ENCODE measurements around the gene LACTBL1. TPM values are rescaled to one million over a fixed set of nuclear protein-coding genes. Genes with fewer than 3 reads are reported as not detected.

LACTBL1 gene
- total and polyA plus RNA-seq, 2 of the 8 experiments (the other 6 are each of a cell fraction or from before 2014, with no cell fraction given): not detected

GRCh38 chr1:22919341-22920025 is 53.2 kb downstream of the LACTBL1 start:
- H3K23me2 ChIP-seq (ENCODE audit: low read depth, low read length): no peaks in the 10 kb centered on the region
- H3K4me1 ChIP-seq (replicated peaks in 1 of 4; ENCODE audit: control insufficient read depth in 3 of 4, insufficient read depth in 4 of 4, low read length in 3 of 4): peaks cover 0 to 3% (median 0%) of the 10 kb centered on the region in 4 experiments; a peak in 2 of 7 replicates
- no peak overlapping the region for H4K5ac ChIP-seq (ENCODE audit: insufficient read length, low read depth, low read length)
- H3K27me3 ChIP-seq (replicated peaks in 1 of 4; ENCODE audit: control insufficient read depth in 3 of 4, extremely low read depth in 1 of 4, insufficient read depth in 3 of 4, low read length in 3 of 4): no peaks in the 10 kb centered on the region
- no peak for FAIRE-seq
- no peaks in the 10 kb centered on the region for H3K36me3 ChIP-seq (ENCODE audit: control insufficient read depth in 2 of 4, insufficient read depth in 4 of 4, low read length in 3 of 4)
- no peaks in the 10 kb centered on the region for H3K79me1 ChIP-seq (ENCODE audit: low read depth, low read length)
- H2AFZ ChIP-seq (ENCODE audit: low read length): no peak overlapping the region
- H3K56ac ChIP-seq (replicated peaks; ENCODE audit: insufficient read length, low read depth, low read length): no peak overlapping the region
- no peak overlapping the region for H2BK12ac ChIP-seq (ENCODE audit: low read depth, low read length)
- POLR2A ChIA-PET (ENCODE audit: partially characterized antibody): interaction anchor here (0.9 kb wide), 1 partner anchor 19 kb away, joined by 3 read pairs; no protein-coding TSS in a partner anchor
- H3K14ac ChIP-seq (ENCODE audit: insufficient read length): no peak overlapping the region
- H2BK5ac ChIP-seq (ENCODE audit: low read depth, low read length): no peak overlapping the region
- no peak overlapping the region for H4K91ac ChIP-seq (replicated peaks; ENCODE audit: insufficient read length, low read length)
- no peak overlapping the region for H3K4me2 ChIP-seq (ENCODE audit: insufficient read depth in 1 of 2, low read depth in 2 of 2, low read length in 2 of 2)
- WGBS, 2 experiments (ENCODE audit: extremely low coverage in 1 of 2, insufficient coverage in 1 of 2, insufficient read length in 1 of 2, insufficient replicate concordance in 2 of 2, low coverage in 1 of 2, low lambda C conversion rate in 2 of 2, missing lambda C conversion rate in 1 of 2): 86% methylated on average over 8 of the region's 8 CpGs; no CpG with 5 or more reads in 1 of the 2 experiments
- no peaks in the 10 kb centered on the region for H4K20me1 ChIP-seq (replicated peaks in 1 of 2; ENCODE audit: control insufficient read depth in 1 of 2, insufficient read depth in 2 of 2, low read length in 2 of 2)
- H3K18ac ChIP-seq (ENCODE audit: extremely low read depth, low read length): no peak overlapping the region
- no peaks in the 10 kb centered on the region for H3K9me3 ChIP-seq (ENCODE audit: insufficient read depth in 2 of 2, low read depth in 1 of 2, low read length in 1 of 2)
- H3K4ac ChIP-seq (replicated peaks; ENCODE audit: insufficient read length, low read depth, low read length): no peak overlapping the region
- no peak overlapping the region for H3K27ac ChIP-seq (ENCODE audit: low read depth, low read length)
- CTCF ChIA-PET (ENCODE audit: partially characterized antibody): interaction anchor here (0.6 to 1.8 kb wide), 7 partner anchors 11 to 1636 kb away, joined by 3 to 7 read pairs (median 3); no protein-coding TSS in a partner anchor
- TF ChIP-seq SIRT6 (IDR thresholded peaks at IDR 0.05; ENCODE audit: low read length): no peak
- TF ChIP-seq BACH1 (IDR thresholded peaks at IDR 0.05; ENCODE audit: low read length): no peak
- no peak for TF ChIP-seq CEBPB (IDR thresholded peaks at IDR 0.05; ENCODE audit: low read depth, low read length)
- H3K79me2 ChIP-seq (ENCODE audit: control insufficient read depth in 1 of 2, insufficient read depth in 2 of 2, low read length in 2 of 2): no peaks in the 10 kb centered on the region
- no peak overlapping the region for H2BK20ac ChIP-seq (ENCODE audit: low read length)
- H3K23ac ChIP-seq (ENCODE audit: insufficient read length): no peak overlapping the region
- H2BK15ac ChIP-seq (ENCODE audit: low read length): no peak overlapping the region
- H2BK120ac ChIP-seq (replicated peaks; ENCODE audit: low read depth, low read length): no peak overlapping the region
- no peak overlapping the region for H4K8ac ChIP-seq (ENCODE audit: extremely low read depth, insufficient read depth, low read length)
- no peak overlapping the region for H3K4me3 ChIP-seq (ENCODE audit: extremely low read depth in 1 of 4, insufficient read depth in 2 of 4, low read depth in 3 of 4, low read length in 4 of 4)
- no peak for DNase-seq (ENCODE audit: low read depth in 1 of 2, low spot score in 2 of 2)
- no peak overlapping the region for H2AK5ac ChIP-seq (ENCODE audit: low read depth, low read length)
- no peak overlapping the region for H3K9ac ChIP-seq (replicated peaks in 1 of 4; ENCODE audit: extremely low read depth in 1 of 4, low read depth in 3 of 4, low read length in 3 of 4)

Measured in H1 (cell line).